IMR-90 (cell line): ENCODE results near the gene PSEN1. TPM values are rescaled to one million over a fixed set of nuclear protein-coding genes. Genes with fewer than 3 reads are reported as not detected.

Experiments used
- ATAC-seq: fragments of 200-7000 bp; cut with Tn5 transposase; 2 replicates; pipeline ENCODE4 v1.9.1; 2020; ENCODE audit warnings: low read depth, mild to moderate bottlenecking, moderate library complexity
- BruUV-seq: library from RNA; stranded (reverse); fragments of 400-500 nt; replicated peaks from 2 replicates; lab custom pipeline; 2021; lab: Mats Ljungman, UMichigan
- CTCF ChIA-PET: fragments of 300-600 bp; formaldehyde crosslinking; extraction: SDS; loops from one replicate; lab custom pipeline; 2021; ENCODE audit warnings: antibody characterized with exemption; lab: Yijun Ruan, JAX
- POLR2A ChIA-PET: fragments of 300-600 bp; sonication (Branson Sonifier 250); formaldehyde crosslinking; loops from one replicate; lab custom pipeline; 2022; ENCODE audit warnings: antibody characterized with exemption; ENCODE audit not compliant: unreplicated experiment; lab: Charles Lee
- DNase-seq: peaks from one replicate; pipeline ENCODE4 v3.0.0; 2013
- H2AFZ ChIP-seq: replicated peaks from 2 replicates; pipeline ENCODE3; 2013; ENCODE audit warnings: low read length, mild to moderate bottlenecking; ENCODE audit not compliant: poor library complexity
- H2AK5ac ChIP-seq: 2 replicates; pipeline ENCODE4 v1.6.1; 2013; ENCODE audit warnings: low read depth, low read length, inconsistent platforms
- H2AK9ac ChIP-seq: replicated peaks from 2 replicates; pipeline ENCODE3; 2013; ENCODE audit warnings: mild to moderate bottlenecking, low read depth, low read length, moderate library complexity; ENCODE audit not compliant: poor library complexity
- H2BK120ac ChIP-seq: 2 replicates; pipeline ENCODE4 v1.6.1; 2013; ENCODE audit warnings: low read depth, low read length, inconsistent platforms
- H2BK15ac ChIP-seq: 3 replicates; pipeline ENCODE4 v1.6.1; 2013; ENCODE audit warnings: low read depth, low read length, inconsistent platforms
- H2BK20ac ChIP-seq: 2 replicates; pipeline ENCODE4 v1.6.1; 2013; ENCODE audit warnings: low read depth, mild to moderate bottlenecking, inconsistent platforms, low read length, moderate library complexity
- H2BK5ac ChIP-seq: 2 replicates; pipeline ENCODE4 v1.6.1; 2013; ENCODE audit warnings: mild to moderate bottlenecking, low read depth, low read length, inconsistent platforms; ENCODE audit not compliant: poor library complexity, severe bottlenecking
- H3K14ac ChIP-seq: replicated peaks from 2 replicates; pipeline ENCODE4 v1.6.1; 2013; ENCODE audit warnings: low read depth, low read length, inconsistent platforms
- H3K18ac ChIP-seq: 2 replicates; pipeline ENCODE4 v1.6.1; 2013; ENCODE audit warnings: low read depth, low read length, control low read depth
- H3K23ac ChIP-seq: 2 replicates; pipeline ENCODE4 v1.6.1; 2013; ENCODE audit warnings: low read depth, low read length, inconsistent platforms
- H3K27ac ChIP-seq: 2 replicates; pipeline ENCODE4 v1.5.1; 2013; ENCODE audit warnings: mild to moderate bottlenecking, control low read depth, low read length; ENCODE audit not compliant: insufficient read depth
- H3K27me3 ChIP-seq: 2 replicates; pipeline ENCODE4 v1.6.1; 2013; ENCODE audit warnings: low read length; ENCODE audit not compliant: control insufficient read depth, insufficient read depth
- H3K36me3 ChIP-seq: 2 replicates; pipeline ENCODE4 v1.6.1; 2013; ENCODE audit warnings: low read length, mixed read lengths; ENCODE audit not compliant: control insufficient read depth, insufficient read depth
- H3K4ac ChIP-seq: 2 replicates; pipeline ENCODE4 v1.6.1; 2013; ENCODE audit warnings: low read depth, low read length, inconsistent platforms
- H3K4me1 ChIP-seq: 2 replicates; pipeline ENCODE4 v1.6.1; 2013; ENCODE audit warnings: low read length, mixed read lengths; ENCODE audit not compliant: control insufficient read depth, insufficient read depth
- H3K4me2 ChIP-seq: 2 replicates; pipeline ENCODE4 v1.6.1; 2013; ENCODE audit warnings: low read depth, mild to moderate bottlenecking, control low read depth, low read length, moderate library complexity
- H3K4me3 ChIP-seq: 2 replicates; pipeline ENCODE4 v1.5.1; 2013; ENCODE audit warnings: low read depth, mild to moderate bottlenecking, control low read depth, low read length, moderate library complexity; ENCODE audit not compliant: insufficient read depth
- H3K56ac ChIP-seq: 2 replicates; pipeline ENCODE4 v1.6.1; 2013; ENCODE audit warnings: low read length, inconsistent platforms; ENCODE audit not compliant: insufficient read depth; ENCODE audit errors: extremely low read depth
- H3K79me1 ChIP-seq, 2 experiments: 2 replicates each; pipeline ENCODE4 v1.6.1; 2013; ENCODE audit warnings: low read length in 2 of 2, inconsistent platforms in 1 of 2, low read depth in 1 of 2
- H3K9ac ChIP-seq: 2 replicates; pipeline ENCODE4 v1.6.1; 2013; ENCODE audit warnings: low read depth, low read length, control low read depth
- H3K9me1 ChIP-seq: 2 replicates; pipeline ENCODE4 v1.6.1; 2013; ENCODE audit warnings: low read length, inconsistent platforms; ENCODE audit not compliant: insufficient read depth
- H3K9me3 ChIP-seq: 2 replicates; pipeline ENCODE4 v1.6.1; 2013; ENCODE audit warnings: low read length; ENCODE audit not compliant: control insufficient read depth, insufficient read depth
- H4K20me1 ChIP-seq: 2 replicates; pipeline ENCODE4 v1.6.1; 2013; ENCODE audit warnings: low read length, inconsistent platforms; ENCODE audit not compliant: insufficient read depth
- H4K5ac ChIP-seq: 2 replicates; pipeline ENCODE4 v1.6.1; 2013; ENCODE audit warnings: mild to moderate bottlenecking, low read depth, low read length, control low read depth
- H4K8ac ChIP-seq, 2 experiments: 2 replicates each; pipeline ENCODE4 v1.6.1; 2013; ENCODE audit warnings: low read depth in 2 of 2, low read length in 2 of 2, control low read depth in 1 of 2, inconsistent platforms in 1 of 2
- H4K91ac ChIP-seq: 2 replicates; pipeline ENCODE4 v1.6.1; 2013; ENCODE audit warnings: low read depth, low read length, inconsistent platforms; ENCODE audit not compliant: insufficient read depth
- BHLHE40 ChIP-seq: fragments of 150-350 bp; IDR thresholded peaks from 2 replicates; pipeline ENCODE4 v1.6.1; 2016; ENCODE audit warnings: mild to moderate bottlenecking, low read depth, low read length
- MAFK ChIP-seq: IDR thresholded peaks from 2 replicates; pipeline ENCODE4 v1.6.1; 2012; ENCODE audit warnings: low read depth, low read length, improper control_type of control experiment
- RFX5 ChIP-seq: IDR thresholded peaks from 2 replicates; pipeline ENCODE4 v1.8.0; 2012; ENCODE audit warnings: low read depth, mild to moderate bottlenecking, low read length, moderate library complexity
- USF2 ChIP-seq: fragments of 150-350 bp; IDR thresholded peaks from 2 replicates; pipeline ENCODE4 v1.6.1; 2017; ENCODE audit warnings: mild to moderate bottlenecking, antibody characterized with exemption, low read length, low read depth
- WGBS, 2 experiments: methylation state at CpG; one replicate each; pipeline versions ENCODE4 v1.1.5 to v1.1.7; 2013; ENCODE audit warnings: missing lambda C conversion rate in 2 of 2; ENCODE audit not compliant: insufficient read length in 1 of 2; ENCODE audit errors: extremely low coverage in 2 of 2; 5-methylcytosine and 5-hydroxymethylcytosine counted together
- dilution Hi-C: fragments of 300-500 bp; cut with HindIII; formaldehyde crosslinking; loops from one replicate; pipeline ENCODE4 v1.14.3; 2018; ENCODE audit warnings: low sequenced_read_pairs; ENCODE audit not compliant: unreplicated experiment
- in situ Hi-C: fragments of 300-500 bp; cut with MboI; formaldehyde crosslinking; loops from 3 replicates; pipeline ENCODE4 v1.14.3; 2019; ENCODE audit warnings: low sequenced_read_pairs, inconsistent platforms, mixed read lengths
- intact Hi-C: fragments of 100-400 bp; cut with micrococcal nuclease; formaldehyde crosslinking; loops from 2 replicates; pipeline ENCODE4 v1.10.0; 2022
- polyA plus RNA-seq, 3 experiments: library from polyadenylated mRNA; depleted of rRNA; stranded (reverse); fragments of >200 nt; gene quantifications; 2 replicates each; pipeline ENCODE4 v1.2.3, GENCODE V29; 2012; ENCODE audit warnings: low replicate concordance in 1 of 3
- total RNA-seq: library from RNA; depleted of rRNA; stranded (reverse); fragments of >200 nt; gene quantifications from 2 replicates; pipeline ENCODE4 v1.2.3, GENCODE V29; 2012

The PSEN1 gene
- total and polyA plus RNA-seq, 2 of the 4 experiments (the other 2 are of a cell fraction) = 14.8 to 62.7 TPM

DNA sequence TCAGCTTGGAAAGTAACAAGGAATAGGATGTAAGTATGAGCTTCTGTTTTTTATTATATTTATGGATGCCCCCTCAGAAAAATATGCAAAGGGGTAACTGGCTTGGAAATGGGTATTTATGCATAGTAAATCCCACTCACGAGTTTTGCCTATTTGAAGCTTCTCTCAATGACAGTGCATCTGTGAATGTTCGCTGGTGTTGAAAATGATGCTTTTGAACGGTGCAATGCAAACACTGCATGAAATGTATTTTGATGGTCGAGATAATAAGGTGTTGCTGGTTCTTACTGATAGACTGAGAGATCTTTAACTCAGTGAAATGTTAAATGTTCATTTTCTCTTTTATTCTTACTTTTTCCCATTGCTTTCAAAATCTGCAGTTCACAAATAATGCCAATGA is 36.0 kb upstream of the PSEN1 start:
- no peak for TF ChIP-seq USF2
- TF ChIP-seq RFX5 = no peak
- TF ChIP-seq MAFK = no peak
- TF ChIP-seq BHLHE40 = no peak
- no CpG with 5 or more reads among the region's 4 CpGs for WGBS, 2 experiments
- no peaks in the 10 kb centered on the region for H3K9me1 ChIP-seq
- H3K27me3 ChIP-seq = no peaks in the 10 kb centered on the region
- BruUV-seq = no TSS peak
- no peak overlapping the region for H3K4ac ChIP-seq
- H3K14ac ChIP-seq = no peak overlapping the region
- H2AK5ac ChIP-seq = no peak overlapping the region
- H4K5ac ChIP-seq = no peak overlapping the region
- dilution Hi-C loops = no loop called here
- H4K8ac ChIP-seq = no peak overlapping the region
- H2BK15ac ChIP-seq = no peak overlapping the region
- peaks cover 28 to 44% of the 10 kb centered on the region in 2 experiments for H3K79me1 ChIP-seq
- H2AK9ac ChIP-seq = no peak overlapping the region
- ChIA-PET CTCF (no interaction called here), POLR2A (no interaction called here)
- H3K4me3 ChIP-seq = no peak overlapping the region
- H2BK5ac ChIP-seq = no peak overlapping the region
- DNase-seq (no peak), ATAC-seq (no peak)
- H4K91ac ChIP-seq = no peak overlapping the region
- no peak overlapping the region for H2BK120ac ChIP-seq
- no peaks in the 10 kb centered on the region for H3K9me3 ChIP-seq
- H3K18ac ChIP-seq = no peak overlapping the region
- in situ Hi-C loops = no loop called here
- no peak overlapping the region for H2AFZ ChIP-seq
- H3K4me1 ChIP-seq = no peaks in the 10 kb centered on the region
- H3K27ac ChIP-seq = no peak overlapping the region
- H3K36me3 ChIP-seq = peaks cover 47% of the 10 kb centered on the region
- H4K20me1 ChIP-seq = peaks cover 8% of the 10 kb centered on the region; the same call in 1 of the 2 replicates
- H2BK20ac ChIP-seq = no peak overlapping the region
- H3K23ac ChIP-seq = no peak overlapping the region
- intact Hi-C loops = no loop called here
- no peak overlapping the region for H3K9ac ChIP-seq
- no peak overlapping the region for H3K56ac ChIP-seq
- no peak overlapping the region for H3K4me2 ChIP-seq
